ENCODE measurements around the gene ALG11. TPM values are rescaled to one million over a fixed set of nuclear protein-coding genes. Genes with fewer than 3 reads are reported as not detected.
"Not testable (repeated sequence)": the region's sequence is repeated elsewhere in the genome, so short reads cannot be mapped to it uniquely, and the experiment has no call there.

ALG11 gene
- total RNA-seq, 1 experiment from 2014 or later: 22.6 TPM

DNA sequence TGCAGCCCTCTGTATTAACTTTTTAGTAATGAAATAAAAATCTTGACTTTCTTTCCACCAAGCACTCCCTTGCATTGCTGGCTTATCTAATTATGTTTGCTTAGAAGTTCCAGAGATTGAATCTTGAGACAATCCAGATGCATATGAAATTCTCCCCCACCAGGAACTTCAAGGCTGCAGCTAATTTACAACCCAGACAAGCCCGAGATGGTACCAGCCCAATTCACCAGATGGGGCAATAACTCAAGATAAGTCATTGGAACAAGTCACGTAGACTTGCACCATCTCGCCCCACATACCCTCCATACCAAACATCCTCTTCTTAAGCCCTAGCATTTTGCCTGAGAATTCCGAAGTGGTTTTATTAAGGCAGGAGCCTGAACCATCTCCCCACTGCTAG lies 41.3 kb downstream of the ALG11 start:
- ATAC-seq: no peak
- H3K36me3 ChIP-seq (ENCODE audit: control insufficient read depth in 1 of 2, insufficient read depth in 2 of 2, low read length in 2 of 2): no peaks in the 10 kb centered on the region
- H3K4me3 ChIP-seq (replicated peaks in 1 of 2; ENCODE audit: low read depth in 1 of 2, low read length in 2 of 2): no peak overlapping the region
- TF ChIP-seq EZH2 (IDR thresholded peaks at IDR 0.05) (no peak), TCF7L2 (IDR thresholded peaks at IDR 0.05; ENCODE audit: borderline replicate concordance, extremely low read depth, insufficient read depth, insufficient read length) (no peak), RAD21 (IDR thresholded peaks at IDR 0.05; ENCODE audit: low read depth) (no peak)
- TF ChIP-seq, protein P1, sequence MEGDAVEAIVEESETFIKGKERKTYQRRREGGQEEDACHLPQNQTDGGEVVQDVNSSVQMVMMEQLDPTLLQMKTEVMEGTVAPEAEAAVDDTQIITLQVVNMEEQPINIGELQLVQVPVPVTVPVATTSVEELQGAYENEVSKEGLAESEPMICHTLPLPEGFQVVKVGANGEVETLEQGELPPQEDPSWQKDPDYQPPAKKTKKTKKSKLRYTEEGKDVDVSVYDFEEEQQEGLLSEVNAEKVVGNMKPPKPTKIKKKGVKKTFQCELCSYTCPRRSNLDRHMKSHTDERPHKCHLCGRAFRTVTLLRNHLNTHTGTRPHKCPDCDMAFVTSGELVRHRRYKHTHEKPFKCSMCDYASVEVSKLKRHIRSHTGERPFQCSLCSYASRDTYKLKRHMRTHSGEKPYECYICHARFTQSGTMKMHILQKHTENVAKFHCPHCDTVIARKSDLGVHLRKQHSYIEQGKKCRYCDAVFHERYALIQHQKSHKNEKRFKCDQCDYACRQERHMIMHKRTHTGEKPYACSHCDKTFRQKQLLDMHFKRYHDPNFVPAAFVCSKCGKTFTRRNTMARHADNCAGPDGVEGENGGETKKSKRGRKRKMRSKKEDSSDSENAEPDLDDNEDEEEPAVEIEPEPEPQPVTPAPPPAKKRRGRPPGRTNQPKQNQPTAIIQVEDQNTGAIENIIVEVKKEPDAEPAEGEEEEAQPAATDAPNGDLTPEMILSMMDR (IDR thresholded peaks at IDR 0.05 in 2 of 3, conservative IDR thresholded peaks at IDR 0.05 in 1 of 3; ENCODE audit: borderline replicate concordance in 1 of 3, insufficient read depth in 1 of 3, low read depth in 2 of 3, low read length in 2 of 3): no peak
- no peak overlapping the region for H3K9ac ChIP-seq (ENCODE audit: low read length)
- no peaks in the 10 kb centered on the region for H3K27me3 ChIP-seq (ENCODE audit: insufficient read depth, low read length)
- H3K9me3 ChIP-seq (ENCODE audit: control insufficient read depth in 1 of 2, insufficient read depth in 1 of 2, low read depth in 1 of 2, low read length in 2 of 2): no peaks in the 10 kb centered on the region
- H2AFZ ChIP-seq (ENCODE audit: low read depth, low read length, poor library complexity, severe bottlenecking): no peak overlapping the region
- RAD21 ChIA-PET (ENCODE audit: low non-redundant PET in 1 of 2, low total read pairs in 2 of 2, uncharacterized antibody in 2 of 2, unreplicated experiment in 2 of 2): no interaction called here
- CTCF ChIA-PET: no interaction called here
- no peaks in the 10 kb centered on the region for H4K20me1 ChIP-seq (ENCODE audit: insufficient read depth)
- no peaks in the 10 kb centered on the region for H3K9me2 ChIP-seq (ENCODE audit: insufficient read depth)
- no TSS peak for BruUV-seq (replicated peaks)
- H3K4me2 ChIP-seq (ENCODE audit: low read length): no peak overlapping the region
- intact Hi-C loops (cut with micrococcal nuclease): no loop called here
- no peaks in the 10 kb centered on the region for H3K79me2 ChIP-seq (ENCODE audit: insufficient read depth, low read length)
- POLR2A ChIA-PET: no interaction called here
- H3K4me1 ChIP-seq (ENCODE audit: control insufficient read depth in 1 of 2, insufficient read depth in 2 of 2, low read length in 2 of 2): no peaks in the 10 kb centered on the region
- no peak for DNase-seq (ENCODE audit: low read depth, low spot score)
- no peak overlapping the region for H3K27ac ChIP-seq (ENCODE audit: low read depth, low read length)

DNA sequence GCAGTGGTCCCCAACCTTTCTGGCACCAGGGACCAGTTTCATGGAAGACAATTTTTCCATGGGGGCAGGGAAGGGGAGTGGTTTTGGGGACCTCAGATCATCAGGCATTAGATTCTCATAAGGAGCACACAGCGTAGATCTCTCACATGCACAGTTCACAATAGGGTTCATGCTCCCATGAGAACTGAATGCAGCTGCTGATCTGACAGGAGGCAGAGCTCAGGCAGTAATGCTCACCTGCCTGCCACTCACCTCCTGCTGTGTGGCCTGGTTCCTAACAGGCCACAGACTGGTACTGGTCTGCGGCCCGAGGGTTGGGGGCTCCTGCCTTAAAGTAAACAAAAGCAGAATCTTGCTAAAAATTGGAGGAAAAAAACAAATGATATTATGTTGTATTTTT lies 48.9 kb downstream of the ALG11 start:
- H4K20me1 ChIP-seq (ENCODE audit: insufficient read depth); DNase-seq (ENCODE audit: low read depth, low spot score); H3K4me2 ChIP-seq (ENCODE audit: low read length); H2AFZ ChIP-seq (ENCODE audit: low read depth, low read length, poor library complexity, severe bottlenecking); POLR2A ChIA-PET; H3K27ac ChIP-seq (ENCODE audit: low read depth, low read length); intact Hi-C loops (cut with micrococcal nuclease); RAD21 ChIA-PET (ENCODE audit: low non-redundant PET in 1 of 2, low total read pairs in 2 of 2, uncharacterized antibody in 2 of 2, unreplicated experiment in 2 of 2); H3K9ac ChIP-seq (ENCODE audit: low read length); ATAC-seq; H3K36me3 ChIP-seq (ENCODE audit: control insufficient read depth in 1 of 2, insufficient read depth in 2 of 2, low read length in 2 of 2); H3K79me2 ChIP-seq (ENCODE audit: insufficient read depth, low read length); H3K27me3 ChIP-seq (ENCODE audit: insufficient read depth, low read length); CTCF ChIA-PET; H3K9me3 ChIP-seq (ENCODE audit: control insufficient read depth in 1 of 2, insufficient read depth in 1 of 2, low read depth in 1 of 2, low read length in 2 of 2); BruUV-seq (replicated peaks); H3K9me2 ChIP-seq (ENCODE audit: insufficient read depth); H3K4me3 ChIP-seq (replicated peaks in 1 of 2; ENCODE audit: low read depth in 1 of 2, low read length in 2 of 2); H3K4me1 ChIP-seq (ENCODE audit: control insufficient read depth in 1 of 2, insufficient read depth in 2 of 2, low read length in 2 of 2): not testable (repeated sequence)

All from HCT116 (cell line).